Spinal cord (tissue), 10 donors: ENCODE measurements around the gene ASTN2. TPM values are rescaled to one million over a fixed set of nuclear protein-coding genes. Genes with fewer than 3 reads are reported as not detected.

Experiments
- DNase-seq, 6 donors: peaks; one replicate each; pipeline versions ENCODE4 v3.0.0 to v3.0.0-alpha.2; 2013 to 2015; ENCODE audit warnings: low spot score in 6 of 6, low read depth in 4 of 6
- H3K27ac ChIP-seq: one replicate; pipeline ENCODE4 v1.5.1; 2013; ENCODE audit warnings: low read depth, low read length, control low read depth
- H3K27me3 ChIP-seq: one replicate; pipeline ENCODE4 v1.6.1; 2013; ENCODE audit warnings: low read length; ENCODE audit not compliant: control insufficient read depth, insufficient read depth
- H3K36me3 ChIP-seq: one replicate; pipeline ENCODE4 v1.6.1; 2013; ENCODE audit warnings: low read length; ENCODE audit not compliant: control insufficient read depth, insufficient read depth
- H3K4me1 ChIP-seq: one replicate; pipeline ENCODE4 v1.6.1; 2013; ENCODE audit warnings: low read length; ENCODE audit not compliant: control insufficient read depth, insufficient read depth
- H3K4me3 ChIP-seq: one replicate; pipeline ENCODE4 v1.5.1; 2013; ENCODE audit warnings: low read depth, low read length, control low read depth
- H3K9me3 ChIP-seq: one replicate; pipeline ENCODE4 v1.6.1; 2013; ENCODE audit warnings: low read length; ENCODE audit not compliant: control insufficient read depth, insufficient read depth
- WGBS: methylation state at CpG from one replicate; pipeline ENCODE4 v1.1.5; 2013; ENCODE audit warnings: missing lambda C conversion rate; ENCODE audit not compliant: insufficient coverage; 5-methylcytosine and 5-hydroxymethylcytosine counted together
- polyA plus RNA-seq, 2 donors: library from polyadenylated mRNA; unstranded; fragments of 120-200 nt; gene quantifications; one replicate each; pipeline ENCODE4 v1.2.1, GENCODE V29; 2013; ENCODE audit not compliant: insufficient read length in 2 of 2
- total RNA-seq, 2 donors: library from RNA; depleted of rRNA in 1 of 2; stranded (reverse); fragments of 120-200 nt in 1 of 2; fragments of >200 nt in 1 of 2; gene quantifications; one replicate each; pipeline versions ENCODE4 v1.2.3 to v1.2.4, GENCODE V29; 2013 to 2014
- donor health status: healthy.

Gene ASTN2
- total and polyA plus RNA-seq, 4 donors, result 35.8 to 48.8 (median 41.4) TPM

DNA sequence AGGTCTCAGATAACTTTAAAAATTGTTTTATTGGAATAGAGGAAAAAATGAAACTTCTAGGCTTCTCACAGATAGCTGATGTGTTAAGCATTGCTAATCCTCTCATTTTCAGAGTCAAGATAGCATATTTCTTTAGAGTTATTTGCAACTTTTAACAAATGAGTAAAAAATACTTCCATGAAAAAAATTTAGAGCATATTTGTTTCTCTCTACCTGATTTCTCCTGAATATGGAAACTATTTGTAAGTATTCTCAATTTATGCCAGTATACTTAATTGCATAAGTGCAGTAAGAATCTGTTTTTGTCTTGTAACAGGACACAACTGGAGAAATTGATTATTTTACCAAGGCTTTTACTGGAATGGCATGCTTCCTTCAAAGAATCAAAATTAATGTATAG is 731.3 kb downstream of the ASTN2 start:
- Histone ChIP-seq H3K27ac (no peak overlapping the region), H3K4me3 (no peak overlapping the region), H3K9me3 (peaks cover 4% of the 10 kb centered on the region), H3K4me1 (peaks cover 12% of the 10 kb centered on the region), H3K27me3 (no peaks in the 10 kb centered on the region), H3K36me3 (no peaks in the 10 kb centered on the region)
- DNase-seq, result no peak

DNA sequence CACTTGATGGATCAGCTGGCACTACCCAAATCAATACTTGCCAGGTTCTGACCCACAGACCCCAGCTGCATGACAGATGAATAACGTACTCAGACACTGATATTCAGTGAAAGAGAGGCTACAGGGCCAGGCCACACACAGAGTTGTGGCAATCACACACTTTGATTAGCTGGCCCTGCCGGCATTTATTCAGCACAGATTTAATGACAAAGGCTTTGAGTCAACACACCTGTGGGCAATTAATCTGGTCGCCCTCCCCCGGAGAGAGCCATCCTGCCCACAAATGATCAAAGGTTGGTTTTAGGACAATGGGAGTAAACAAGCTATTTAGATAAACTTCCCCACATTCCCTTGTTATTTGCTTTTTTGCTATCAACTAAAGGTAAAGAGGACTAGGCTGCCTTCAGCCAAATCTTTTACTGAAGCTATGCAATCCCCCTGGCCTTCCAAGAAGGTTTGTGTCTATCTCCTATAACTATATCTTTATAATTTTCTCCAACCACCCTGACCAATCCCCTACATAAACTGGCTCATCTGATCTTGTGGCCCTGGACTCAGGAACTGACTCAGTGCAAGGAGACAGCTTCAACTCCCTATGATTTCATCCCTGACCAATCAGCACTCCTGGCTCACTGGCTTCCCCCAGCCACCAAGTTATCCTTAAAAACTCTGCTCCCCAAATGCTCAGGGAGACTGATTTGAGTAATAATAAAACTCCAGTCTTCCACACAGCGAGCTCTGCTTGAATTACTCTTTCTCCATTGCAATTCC is 740.5 kb downstream of the ASTN2 start:
- H3K36me3 ChIP-seq, result no peaks in the 10 kb centered on the region
- 76% methylated on average over 3 of the region's 5 CpGs for WGBS

DNA sequence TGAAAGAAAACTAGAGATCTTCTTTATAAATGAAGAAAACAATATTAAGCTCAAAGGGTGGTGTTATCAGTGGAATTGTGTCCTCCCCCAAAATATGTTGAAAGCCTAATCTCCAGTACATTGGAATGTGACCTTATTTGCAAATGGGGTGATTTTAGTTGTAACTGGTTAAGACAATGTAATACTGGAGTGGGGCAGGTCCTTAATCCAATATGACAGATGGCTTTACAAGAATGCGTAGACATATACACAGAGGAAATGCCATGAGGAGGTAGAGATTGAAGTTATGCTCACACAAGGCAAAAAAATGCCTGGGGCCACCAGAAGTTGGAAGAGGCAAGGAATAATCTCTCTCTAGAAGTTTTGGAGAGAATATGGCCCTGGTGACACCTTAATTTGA is 741.5 kb downstream of the ASTN2 start:
- WGBS, result no CpG with 5 or more reads among the region's 1 CpG
- no peaks in the 10 kb centered on the region for H3K4me1 ChIP-seq
- DNase-seq, result no peak
- H3K27ac ChIP-seq, result no peak overlapping the region
- H3K36me3 ChIP-seq, result no peaks in the 10 kb centered on the region
- no peak overlapping the region for H3K4me3 ChIP-seq
- H3K27me3 ChIP-seq, result no peaks in the 10 kb centered on the region
- peaks cover 3% of the 10 kb centered on the region for H3K9me3 ChIP-seq

More for the DNA sequence above, 740.5 kb downstream of the ASTN2 start:
- Histone ChIP-seq H3K9me3 (peaks cover 3% of the 10 kb centered on the region), H3K27me3 (no peaks in the 10 kb centered on the region), H3K4me1 (no peaks in the 10 kb centered on the region), H3K27ac (no peak overlapping the region), H3K4me3 (no peak overlapping the region)
- no peak for DNase-seq

DNA sequence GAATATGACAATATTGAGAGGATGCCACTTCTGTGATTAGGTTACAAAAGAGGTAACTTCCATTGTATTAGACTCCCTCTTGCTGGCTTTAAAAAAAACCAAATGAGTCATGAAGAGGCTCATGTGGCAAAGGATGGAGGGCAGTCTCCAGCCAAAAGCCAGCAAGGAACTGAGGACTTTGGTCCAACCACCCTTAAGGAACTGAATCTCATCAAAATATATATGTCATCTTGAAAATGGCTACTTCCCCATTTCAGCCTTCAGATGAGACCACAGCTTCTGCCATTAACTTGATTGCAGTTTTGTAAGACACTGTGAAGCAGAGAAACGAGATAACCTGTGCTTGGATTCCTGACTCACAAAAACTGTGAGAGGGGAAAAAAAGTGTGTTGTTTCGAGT is 743.3 kb downstream of the ASTN2 start:
- DNase-seq, result no peak
- H3K36me3 ChIP-seq, result no peaks in the 10 kb centered on the region
- no peaks in the 10 kb centered on the region for H3K4me1 ChIP-seq
- no peak overlapping the region for H3K4me3 ChIP-seq
- no peak overlapping the region for H3K27ac ChIP-seq
- no CpG with 5 or more reads among the region's 2 CpGs for WGBS
- peaks cover 3% of the 10 kb centered on the region for H3K9me3 ChIP-seq
- no peaks in the 10 kb centered on the region for H3K27me3 ChIP-seq

- H3K4me1 ChIP-seq, result no peaks in the 10 kb centered on the region
- no peaks in the 10 kb centered on the region for H3K27me3 ChIP-seq
- H3K27ac ChIP-seq, result no peak overlapping the region
- peaks cover 3% of the 10 kb centered on the region for H3K9me3 ChIP-seq
- H3K36me3 ChIP-seq, result no peaks in the 10 kb centered on the region
- no peak overlapping the region for H3K4me3 ChIP-seq
- DNase-seq, result no peak
- 100% methylated on average over 1 of the region's 4 CpGs for WGBS
These were observed 745.7 kb downstream of the ASTN2 start for GRCh38 chr9:116668970-116669695.

DNA sequence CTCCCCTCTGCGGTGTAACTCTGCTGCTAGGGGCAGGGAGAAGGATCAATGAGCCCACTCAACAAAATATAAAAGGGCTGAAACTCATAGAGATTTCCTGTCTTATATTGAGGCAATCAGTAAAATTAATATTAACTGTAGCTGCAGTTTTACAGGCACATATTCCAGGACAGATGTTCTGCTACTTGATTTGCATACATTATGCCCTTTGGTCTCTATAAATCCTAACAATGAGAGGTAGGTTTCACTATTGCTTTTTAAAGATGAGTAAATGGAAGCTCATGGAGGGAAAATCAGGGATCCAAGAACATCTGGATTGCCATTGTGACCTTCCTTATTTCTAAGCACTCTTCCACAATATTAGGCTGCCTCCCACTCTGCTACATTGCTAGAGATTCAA is 751.3 kb downstream of the ASTN2 start:
- no CpG with 5 or more reads among the region's 1 CpG for WGBS
- no peaks in the 10 kb centered on the region for H3K27me3 ChIP-seq
- no peaks in the 10 kb centered on the region for H3K4me1 ChIP-seq
- H3K9me3 ChIP-seq, result no peaks in the 10 kb centered on the region
- DNase-seq, result no peak
- no peak overlapping the region for H3K27ac ChIP-seq
- no peaks in the 10 kb centered on the region for H3K36me3 ChIP-seq
- no peak overlapping the region for H3K4me3 ChIP-seq

- Histone ChIP-seq H3K36me3 (no peaks in the 10 kb centered on the region), H3K4me3 (no peak overlapping the region), H3K4me1 (no peaks in the 10 kb centered on the region), H3K27ac (no peak overlapping the region), H3K9me3 (no peaks in the 10 kb centered on the region), H3K27me3 (no peaks in the 10 kb centered on the region)
- DNase-seq, result peak in 1 of 6 donors; percentile 18
- WGBS, result 70% methylated on average over 2 of the region's 6 CpGs
These were observed 752.1 kb downstream of the ASTN2 start for GRCh38 chr9:116662646-116663310.

DNA sequence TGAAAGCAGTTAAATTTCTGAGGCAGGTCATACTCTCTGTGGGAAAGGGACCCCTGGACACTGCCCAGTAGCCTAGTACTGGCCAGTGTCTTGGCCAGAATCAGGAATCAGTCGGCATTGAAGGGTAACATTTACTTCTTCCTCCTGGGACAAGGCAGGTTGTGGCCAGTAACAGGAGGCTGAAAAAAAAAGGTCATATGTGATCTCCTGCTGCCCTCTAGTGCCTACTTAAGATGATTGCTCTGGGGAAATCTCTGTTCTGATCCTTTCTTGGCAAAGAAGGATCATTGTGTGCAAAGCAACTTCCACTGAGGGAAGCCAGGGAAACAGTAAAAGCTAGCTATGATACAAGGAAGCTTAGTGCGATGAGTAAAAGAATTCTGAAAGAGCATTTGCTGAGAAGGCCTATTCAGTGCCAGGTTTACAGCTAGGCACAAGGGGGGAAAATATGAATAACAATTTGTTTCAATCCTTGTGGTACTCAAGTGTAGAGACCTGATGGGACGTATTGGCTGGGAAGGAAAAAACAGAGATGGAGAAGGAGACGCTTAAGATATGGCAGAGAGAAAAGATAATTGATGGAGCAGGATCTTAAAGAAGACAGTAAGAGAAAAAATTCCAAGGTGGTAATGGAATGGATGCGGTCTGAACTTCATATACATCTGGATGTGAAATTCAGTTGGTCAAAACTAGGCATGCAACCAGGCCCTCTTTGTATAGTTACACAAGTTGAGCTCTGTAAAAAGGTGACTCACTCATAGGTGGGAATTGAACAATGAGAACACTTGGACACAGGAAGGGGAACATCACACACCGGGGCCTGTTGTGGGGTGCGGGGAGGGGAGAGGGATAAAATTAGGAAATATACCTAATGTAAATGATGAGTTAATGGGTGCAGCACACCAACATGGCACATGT is 753.6 kb downstream of the ASTN2 start:
- 72% methylated on average over 4 of the region's 7 CpGs for WGBS
- Histone ChIP-seq H3K4me1 (no peaks in the 10 kb centered on the region), H3K4me3 (no peak overlapping the region), H3K27ac (no peak overlapping the region), H3K27me3 (no peaks in the 10 kb centered on the region), H3K36me3 (no peaks in the 10 kb centered on the region), H3K9me3 (no peaks in the 10 kb centered on the region)
- DNase-seq, result peak; percentile 28 to 90 (median 43)

DNA sequence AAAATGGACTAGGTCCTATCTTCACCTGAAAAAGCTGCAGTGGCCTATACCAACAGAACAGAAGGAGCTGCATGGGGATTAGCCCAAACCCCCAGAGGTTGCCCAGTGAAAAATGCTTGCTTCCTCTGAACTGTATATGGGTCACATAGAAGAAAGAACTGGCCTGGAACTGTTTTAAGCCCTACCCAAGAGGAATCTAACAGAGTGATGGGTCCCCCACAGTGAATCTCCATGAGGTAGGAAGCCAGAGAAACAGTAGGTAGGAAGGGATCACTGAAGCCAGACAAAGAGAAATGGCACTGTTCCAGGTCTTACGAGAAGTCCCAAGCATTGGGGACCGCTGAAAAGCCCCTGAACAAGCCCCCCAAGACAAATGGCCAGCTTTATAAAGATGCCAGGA is 756.6 kb downstream of the ASTN2 start:
- Histone ChIP-seq H3K36me3 (no peaks in the 10 kb centered on the region), H3K4me1 (no peaks in the 10 kb centered on the region), H3K4me3 (no peak overlapping the region), H3K27ac (no peak overlapping the region), H3K9me3 (no peaks in the 10 kb centered on the region), H3K27me3 (no peaks in the 10 kb centered on the region)
- DNase-seq, result no peak
- 56% methylated on average over 2 of the region's 2 CpGs for WGBS
